Bronchial epithelial cell (primary cell): ENCODE data around the gene WDR48. TPM values are rescaled to one million over a fixed set of nuclear protein-coding genes. Genes with fewer than 3 reads are reported as not detected.

Source experiments
- DNase-seq: peaks from one replicate; pipeline ENCODE4 v3.0.0-alpha.2; 2010; ENCODE audit warnings: low read depth
- FAIRE-seq: peaks from 2 replicates; lab custom pipeline; 2011; peaks lifted over from hg19 to GRCh38; lab: Jason Lieb, UNC
- H3K27me3 ChIP-seq: 2 replicates; pipeline ENCODE4 v1.5.1; 2011; ENCODE audit warnings: low read length; ENCODE audit not compliant: control insufficient read depth, insufficient read depth
- H3K36me3 ChIP-seq: 2 replicates; pipeline ENCODE4 v1.5.1; 2011; ENCODE audit warnings: low read length; ENCODE audit not compliant: control insufficient read depth, insufficient read depth
- H3K4me3 ChIP-seq: 2 replicates; pipeline ENCODE4 v1.5.1; 2011; ENCODE audit warnings: mild to moderate bottlenecking, low read depth, low read length, control low read depth
- total RNA-seq: library from RNA; depleted of rRNA; stranded (reverse); fragments of >200 nt; gene quantifications from 2 replicates; pipeline ENCODE4 v1.2.1, GENCODE V29; 2014
- TF ChIP-seq, protein P1 (sequence below): IDR thresholded peaks from 2 replicates; pipeline ENCODE4 v1.5.1; 2011; ENCODE audit warnings: mild to moderate bottlenecking, moderate library complexity, low read length, control low read depth, inconsistent platforms; ENCODE audit not compliant: insufficient read depth, severe bottlenecking

WDR48 gene
- total RNA-seq, 1 donor from 2014 or later = 20.0 TPM

DNA sequence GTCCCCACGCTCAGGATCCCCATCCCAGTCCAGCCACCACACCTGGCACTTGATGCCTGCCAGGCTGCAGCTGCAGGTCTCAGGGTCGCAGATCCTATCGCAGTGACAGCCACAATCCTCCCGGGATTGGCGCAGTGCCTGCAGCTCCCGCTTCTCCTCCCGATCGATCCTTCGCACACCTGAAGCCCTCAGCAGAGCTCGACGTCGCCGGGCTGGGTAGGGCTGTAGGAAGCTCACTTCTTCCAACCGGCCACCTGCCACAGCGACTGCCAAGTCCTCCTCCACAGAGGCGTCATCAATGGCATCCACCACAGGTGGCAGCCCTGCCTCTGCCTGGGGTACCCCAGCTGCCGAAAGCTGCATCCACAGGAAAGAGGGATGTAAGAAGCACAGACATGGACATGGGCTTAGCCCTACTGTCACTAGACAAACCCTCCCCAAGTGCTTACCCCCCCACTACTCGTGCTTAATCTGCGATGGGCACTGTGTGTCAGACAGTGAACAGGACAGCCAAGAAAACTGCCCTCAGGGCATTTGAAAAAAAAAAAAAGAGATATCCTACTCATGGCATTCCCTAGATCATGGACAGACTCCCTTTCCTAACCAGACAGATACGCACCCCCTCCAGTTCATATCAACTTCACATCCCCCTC lies 92.4 kb downstream of the WDR48 start:
- no peak for FAIRE-seq
- no peak for DNase-seq
- peaks cover 27% of the 10 kb centered on the region for H3K36me3 ChIP-seq

DNA sequence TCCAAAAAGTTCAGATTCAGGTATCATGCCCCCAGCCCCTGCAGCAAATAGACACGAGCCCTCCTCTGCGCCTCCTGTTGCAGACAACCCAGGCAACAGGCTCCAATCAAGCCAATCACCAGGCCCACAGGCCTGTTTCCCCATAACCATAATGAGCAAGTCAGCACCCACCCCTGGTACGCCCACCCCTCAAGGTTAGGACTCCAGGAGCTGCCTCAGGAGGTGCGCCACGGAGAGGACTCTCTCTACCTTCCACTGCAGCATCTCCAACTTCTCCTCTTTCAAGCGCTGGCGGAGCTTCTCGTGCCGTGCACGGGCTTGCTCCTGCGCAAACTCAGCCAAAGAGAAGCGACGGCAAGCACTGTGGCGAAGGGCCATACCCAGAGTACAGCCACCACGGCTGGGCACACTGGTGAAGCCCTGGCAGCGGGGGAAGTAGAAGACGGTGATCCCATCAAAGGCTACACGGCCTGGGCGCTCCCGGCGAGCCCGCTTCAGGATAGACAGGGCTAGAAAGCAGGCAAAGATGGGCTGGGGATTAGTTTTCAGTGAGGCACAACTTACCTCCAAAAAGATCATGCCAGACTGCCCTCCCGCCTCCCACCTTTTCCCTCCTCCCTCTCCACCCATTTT lies 93.0 kb downstream of the WDR48 start:
- no peak overlapping the region for H3K4me3 ChIP-seq
- TF ChIP-seq, protein P1, sequence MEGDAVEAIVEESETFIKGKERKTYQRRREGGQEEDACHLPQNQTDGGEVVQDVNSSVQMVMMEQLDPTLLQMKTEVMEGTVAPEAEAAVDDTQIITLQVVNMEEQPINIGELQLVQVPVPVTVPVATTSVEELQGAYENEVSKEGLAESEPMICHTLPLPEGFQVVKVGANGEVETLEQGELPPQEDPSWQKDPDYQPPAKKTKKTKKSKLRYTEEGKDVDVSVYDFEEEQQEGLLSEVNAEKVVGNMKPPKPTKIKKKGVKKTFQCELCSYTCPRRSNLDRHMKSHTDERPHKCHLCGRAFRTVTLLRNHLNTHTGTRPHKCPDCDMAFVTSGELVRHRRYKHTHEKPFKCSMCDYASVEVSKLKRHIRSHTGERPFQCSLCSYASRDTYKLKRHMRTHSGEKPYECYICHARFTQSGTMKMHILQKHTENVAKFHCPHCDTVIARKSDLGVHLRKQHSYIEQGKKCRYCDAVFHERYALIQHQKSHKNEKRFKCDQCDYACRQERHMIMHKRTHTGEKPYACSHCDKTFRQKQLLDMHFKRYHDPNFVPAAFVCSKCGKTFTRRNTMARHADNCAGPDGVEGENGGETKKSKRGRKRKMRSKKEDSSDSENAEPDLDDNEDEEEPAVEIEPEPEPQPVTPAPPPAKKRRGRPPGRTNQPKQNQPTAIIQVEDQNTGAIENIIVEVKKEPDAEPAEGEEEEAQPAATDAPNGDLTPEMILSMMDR = no peak
- H3K36me3 ChIP-seq = peaks cover 27% of the 10 kb centered on the region
- DNase-seq = no peak
- no peak for FAIRE-seq
- no peaks in the 10 kb centered on the region for H3K27me3 ChIP-seq

More for the DNA sequence above, 92.4 kb downstream of the WDR48 start:
- Histone ChIP-seq H3K27me3 (no peaks in the 10 kb centered on the region), H3K4me3 (no peak overlapping the region)
- TF ChIP-seq, protein P1 = no peak

DNA sequence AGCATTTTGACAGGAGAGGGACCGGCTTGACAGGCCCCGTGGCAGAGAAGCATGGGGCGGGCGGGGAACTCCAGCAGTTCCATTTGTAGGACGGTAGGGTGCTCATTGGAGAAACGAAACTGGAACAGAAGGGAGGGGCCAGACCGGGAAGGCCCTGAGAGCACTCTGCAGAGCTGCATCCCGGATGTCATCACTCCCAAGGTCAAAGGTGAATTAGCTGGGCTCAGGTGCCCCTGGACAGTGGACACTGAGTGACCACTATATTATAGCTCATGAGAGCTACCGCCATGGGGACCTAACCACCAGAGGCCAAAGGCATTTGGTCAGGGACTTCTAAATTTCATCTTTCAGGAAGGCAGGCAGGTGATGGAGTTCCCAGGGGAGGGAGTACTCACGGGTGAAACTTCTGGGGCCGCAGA lies 94.3 kb downstream of the WDR48 start:
- peaks cover 27% of the 10 kb centered on the region for H3K36me3 ChIP-seq
- FAIRE-seq = no peak

More for the DNA sequence above, 94.3 kb downstream of the WDR48 start:
- TF ChIP-seq, protein P1 = no peak
- Histone ChIP-seq H3K4me3 (no peak overlapping the region), H3K27me3 (no peaks in the 10 kb centered on the region)
- DNase-seq = no peak

Other genes starting within 250 kb of the WDR48 start
- not detected in 2 replicates for gene SCN10A, start 235.8 kb upstream of the WDR48 start, total RNA-seq
- gene SCN11A, start 72 bp upstream of the WDR48 start, total RNA-seq = not detected in 2 replicates
- gene GORASP1, start 55.6 kb downstream of the WDR48 start, total RNA-seq = 17.9 and 24.6 TPM in 2 replicates
- gene TTC21A, start 55.7 kb downstream of the WDR48 start, total RNA-seq = 1.1 and 1.8 TPM in 2 replicates
- 5.0 and 7.0 TPM in 2 replicates for gene CSRNP1, start 101.6 kb downstream of the WDR48 start, total RNA-seq
- not detected in 2 replicates for gene XIRP1, start 140.6 kb downstream of the WDR48 start, total RNA-seq
- gene CX3CR1, start 228.0 kb downstream of the WDR48 start, total RNA-seq = not detected in 2 replicates